Measurements from ENCODE around the gene C17orf50. TPM values are rescaled to one million over a fixed set of nuclear protein-coding genes. Genes with fewer than 3 reads are reported as not detected.

C17orf50 gene
- total and polyA plus RNA-seq, 3 donors from 2014 or later: 48.8 to 154 (median 102) TPM

GRCh38 chr17:35764123-35764991, 3.7 kb downstream of the C17orf50 start:
- Histone ChIP-seq H3K36me3 (ENCODE audit: low read depth, missing control alignments) (no peaks in the 10 kb centered on the region), H3K4me3 (peak overlapping the region; percentile 58 to 59), H3K9me3 (no peaks in the 10 kb centered on the region), H3K27me3 (no peaks in the 10 kb centered on the region), H3K4me1 (peaks cover 25% of the 10 kb centered on the region), H3K27ac (peak overlapping the region; percentile 39 to 44)
- intact Hi-C loops (cut with DNase I; ENCODE audit: low total_unique reads): no loop called here
- DNase-seq: peak; percentile 88
- 8 to 9% methylated on average over 39 to 50 of the region's 75 CpGs for WGBS, 2 donors
- peak; percentile 91 to 96 (median 94) for TF ChIP-seq CTCF (IDR thresholded peaks at IDR 0.05)
- TF ChIP-seq POLR2A (IDR thresholded peaks at IDR 0.05): no peak

- intact Hi-C loops (cut with DNase I; ENCODE audit: low total_unique reads): loop anchor here (5.0 kb wide), 1 partner anchor 37 kb away; no protein-coding TSS in a partner anchor
- WGBS, 2 donors: 22 to 44% methylated on average over 7 to 11 of the region's 11 CpGs
- H3K27ac ChIP-seq: peak overlapping the region in 1 of 2 donors; percentile 39
- H3K36me3 ChIP-seq (ENCODE audit: low read depth, missing control alignments): no peaks in the 10 kb centered on the region
- H3K27me3 ChIP-seq: no peaks in the 10 kb centered on the region
- H3K4me1 ChIP-seq: peaks cover 25% of the 10 kb centered on the region
- TF ChIP-seq POLR2A (IDR thresholded peaks at IDR 0.05): no peak
- TF ChIP-seq CTCF (IDR thresholded peaks at IDR 0.05): no peak
- H3K4me3 ChIP-seq: peak overlapping the region in 1 of 2 donors; percentile 59
- no peaks in the 10 kb centered on the region for H3K9me3 ChIP-seq
- DNase-seq: peak; percentile 65
Observed at GRCh38 chr17:35765086-35765710, 4.5 kb downstream of the C17orf50 start.

- no peak for DNase-seq
- 63 to 76% methylated on average over 8 of the region's 8 CpGs for WGBS, 2 donors
- Histone ChIP-seq H3K36me3 (ENCODE audit: low read depth, missing control alignments) (no peaks in the 10 kb centered on the region), H3K4me1 (peaks cover 25% of the 10 kb centered on the region), H3K4me3 (no peak overlapping the region), H3K27me3 (no peaks in the 10 kb centered on the region), H3K9me3 (no peaks in the 10 kb centered on the region), H3K27ac (peak overlapping the region; percentile 3 to 24)
- TF ChIP-seq CTCF (IDR thresholded peaks at IDR 0.05) (no peak), POLR2A (IDR thresholded peaks at IDR 0.05) (no peak)
- intact Hi-C loops (cut with DNase I; ENCODE audit: low total_unique reads): loop anchor here (5.0 kb wide), 1 partner anchor 36 kb away; no protein-coding TSS in a partner anchor
Observed at GRCh38 chr17:35765756-35766488, 5.2 kb downstream of the C17orf50 start.

- intact Hi-C loops (cut with DNase I; ENCODE audit: low total_unique reads): loop anchor here (5.0 kb wide), 1 partner anchor 36 kb away; no protein-coding TSS in a partner anchor
- H3K27me3 ChIP-seq: no peaks in the 10 kb centered on the region
- DNase-seq: no peak
Observed at GRCh38 chr17:35766489-35766877, 5.8 kb downstream of the C17orf50 start.

More at GRCh38 chr17:35766489-35766877, 5.8 kb downstream of the C17orf50 start:
- Histone ChIP-seq H3K27ac (peak overlapping the region; percentile 3 to 24), H3K4me1 (peaks cover 25% of the 10 kb centered on the region), H3K36me3 (ENCODE audit: low read depth, missing control alignments) (no peaks in the 10 kb centered on the region), H3K4me3 (no peak overlapping the region), H3K9me3 (no peaks in the 10 kb centered on the region)
- TF ChIP-seq CTCF (IDR thresholded peaks at IDR 0.05): no peak
- no peak for TF ChIP-seq POLR2A (IDR thresholded peaks at IDR 0.05)
- WGBS, 2 donors: 94 to 97% methylated on average over 17 to 24 of the region's 24 CpGs
